Ammon's horn (tissue), 1 donor: ENCODE results near the gene DAB1.
"Not testable (repeated sequence)": the region's sequence is repeated elsewhere in the genome, so short reads cannot be mapped to it uniquely, and the experiment has no call there.

Experiments used
- DNase-seq: peaks from one replicate; pipeline ENCODE4 v3.0.0-alpha.2; 2016; ENCODE audit warnings: low spot score

The DAB1 gene

GRCh38 chr1:57272150-57272549, 151.7 kb downstream of the DAB1 start:
- DNase-seq: peak; percentile 43

DNA sequence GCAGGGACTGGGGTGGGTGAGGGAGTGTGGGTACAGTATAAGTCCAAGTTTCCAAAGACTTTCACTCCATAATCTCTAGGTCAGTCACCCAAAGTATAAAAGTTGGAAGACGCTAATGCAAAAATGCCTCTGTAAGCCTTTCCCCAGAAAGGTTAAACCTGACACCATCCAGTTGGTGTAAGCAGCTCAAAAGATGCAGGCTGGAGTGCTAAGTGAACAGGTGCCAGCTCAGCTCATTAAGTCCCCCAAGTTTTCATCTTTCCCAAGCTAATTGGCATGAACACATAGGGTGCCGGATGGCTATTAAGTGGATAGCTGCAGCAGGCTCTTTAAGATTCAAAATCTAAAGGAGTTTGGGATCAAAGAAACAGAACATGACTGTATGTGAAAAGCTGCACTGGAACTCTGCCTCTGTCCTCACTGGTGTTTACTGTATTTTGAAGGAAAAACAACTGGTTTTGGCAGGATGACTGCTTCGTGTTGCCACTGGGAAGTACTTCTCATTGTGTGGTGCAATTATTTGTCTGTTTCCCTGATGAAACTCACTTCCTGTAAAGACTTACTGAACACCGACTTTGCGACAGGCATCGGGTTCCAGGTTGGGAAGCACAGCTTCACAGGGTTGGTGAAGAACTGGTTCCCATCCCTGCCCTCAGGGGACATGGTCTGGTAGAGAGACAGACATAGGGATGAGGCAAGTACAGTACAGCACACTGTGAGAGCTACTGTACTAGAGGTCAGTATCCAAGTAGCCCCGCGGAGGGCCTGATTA, 152.7 kb downstream of the DAB1 start:
- DNase-seq: no peak

DNA sequence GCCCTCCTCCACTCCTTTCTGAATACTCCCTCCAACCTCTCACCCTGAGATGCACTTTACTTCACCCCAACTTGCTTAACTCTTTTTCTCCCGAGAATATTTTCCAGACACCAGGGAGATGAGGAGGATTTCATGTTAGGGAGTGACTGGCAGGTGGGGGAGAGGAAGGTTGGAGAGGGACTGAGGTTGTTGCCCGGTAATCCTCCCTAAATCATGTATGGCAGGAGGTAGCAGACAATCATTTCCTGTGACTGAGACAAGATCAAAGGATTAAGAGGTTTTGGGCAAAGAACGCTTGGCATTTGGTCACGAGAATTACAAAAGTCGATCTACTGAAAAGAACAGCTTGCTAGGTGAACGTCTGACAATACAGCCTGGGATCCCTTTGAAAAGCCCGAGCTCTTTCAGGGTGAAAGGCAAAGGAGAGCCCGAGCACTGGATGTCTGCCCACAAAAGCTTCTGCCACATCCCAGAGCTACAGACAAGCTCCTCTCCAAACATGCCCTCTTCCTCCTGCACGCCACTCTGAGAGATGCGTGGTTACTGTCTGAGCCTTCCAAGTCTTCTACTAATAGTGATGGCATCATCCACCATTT, 154.1 kb downstream of the DAB1 start:
- no peak for DNase-seq

DNA sequence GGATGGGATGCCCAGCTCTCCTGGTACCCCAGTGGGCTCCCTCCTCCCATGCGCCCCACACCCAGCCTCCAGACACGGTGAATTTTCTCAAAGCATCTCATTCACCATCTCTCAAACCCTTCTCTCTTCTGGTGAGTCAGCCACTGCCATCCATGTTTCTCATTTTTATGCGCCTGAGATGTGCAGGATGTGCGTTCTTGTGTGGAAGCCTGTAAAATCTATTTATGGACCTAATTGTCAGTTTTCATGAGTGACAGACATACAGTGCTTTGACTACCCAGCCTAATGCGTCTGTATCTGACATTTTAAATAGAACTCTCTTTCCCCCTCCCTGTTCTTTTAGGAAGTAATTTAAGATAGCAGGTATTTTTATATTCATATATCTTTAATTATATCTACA, 158.8 kb downstream of the DAB1 start:
- no peak for DNase-seq

GRCh38 chr1:57262472-57262871, 161.4 kb downstream of the DAB1 start:
- no peak for DNase-seq

- DNase-seq: peak; percentile 59
Observed at GRCh38 chr1:57258557-57259325, 165.1 kb downstream of the DAB1 start.

DNA sequence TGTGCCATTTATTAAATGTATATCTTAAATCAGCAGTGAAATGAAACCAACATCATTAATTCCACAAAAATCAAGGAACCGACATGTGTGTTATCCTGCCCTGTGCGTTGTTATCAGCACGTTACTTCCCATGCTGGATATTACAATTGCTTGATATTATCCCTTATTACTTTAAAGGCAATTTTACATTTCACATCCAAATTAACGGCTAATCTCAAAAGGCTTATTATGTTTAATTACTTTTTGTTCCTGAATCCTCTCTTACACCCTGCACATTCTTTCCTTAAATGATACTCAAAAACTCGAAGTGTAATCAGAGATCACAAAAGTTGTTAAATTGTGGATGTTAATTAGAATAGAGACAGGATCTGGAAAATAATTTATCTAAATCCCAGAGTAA, 167.9 kb downstream of the DAB1 start:
- DNase-seq: no peak

DNA sequence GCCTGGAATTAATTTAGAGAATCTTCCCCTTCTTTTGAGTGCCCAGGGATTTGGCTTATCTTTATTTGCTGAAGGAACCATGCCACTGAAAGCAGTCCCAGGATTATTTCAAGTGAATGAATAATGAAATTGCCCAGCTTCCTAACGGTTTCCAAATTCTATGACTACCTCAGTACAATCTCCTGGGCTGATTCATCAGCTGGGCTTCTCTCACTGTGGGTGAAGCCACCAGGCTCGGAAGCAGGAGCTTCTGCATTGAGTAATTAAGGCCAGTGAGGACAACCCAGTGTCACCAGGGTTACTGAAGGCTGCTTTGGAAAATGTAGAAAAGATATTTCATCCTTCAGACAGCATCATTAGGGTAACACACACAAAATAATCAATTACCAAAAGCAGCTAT, 169.8 kb downstream of the DAB1 start:
- no peak for DNase-seq

DNA sequence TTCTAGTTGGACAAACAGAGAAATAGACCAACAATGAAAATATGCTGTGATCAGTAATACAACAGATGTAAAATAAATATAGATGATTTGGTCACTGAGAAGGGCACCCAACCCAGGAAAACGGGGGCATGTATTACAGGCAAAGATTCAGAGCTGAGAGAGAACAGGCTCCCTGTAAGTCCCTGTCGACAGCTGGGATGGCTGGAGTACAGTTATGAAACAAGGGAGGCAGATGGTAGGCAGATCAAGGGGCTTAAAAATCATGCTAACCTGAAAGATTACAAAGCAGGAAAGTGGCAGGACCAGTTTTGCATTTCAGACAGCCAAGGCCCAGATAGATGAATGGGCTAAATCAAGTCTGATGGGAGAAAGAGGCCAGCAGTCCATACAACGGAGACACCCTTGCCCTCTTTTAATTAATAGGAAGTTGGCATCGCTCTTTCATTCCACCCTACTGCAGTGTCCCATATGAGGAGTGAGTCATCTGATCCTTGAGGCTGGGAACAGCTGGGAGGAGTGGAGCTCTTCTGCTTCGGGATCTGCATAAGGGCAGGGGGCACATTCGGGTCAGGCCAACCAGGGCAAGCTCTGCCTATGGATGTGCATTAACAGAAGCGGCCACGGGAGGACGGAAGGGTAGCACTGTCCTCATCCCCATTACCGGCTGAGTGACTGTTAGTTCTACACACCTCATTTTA, 171.1 kb downstream of the DAB1 start:
- no peak for DNase-seq

- no peak for DNase-seq
Observed at GRCh38 chr1:57250021-57250420, 173.8 kb downstream of the DAB1 start.

GRCh38 chr1:57249511-57249910, 174.3 kb downstream of the DAB1 start:
- DNase-seq: no peak

GRCh38 chr1:57248830-57249229, 175.0 kb downstream of the DAB1 start:
- DNase-seq: no peak

DNA sequence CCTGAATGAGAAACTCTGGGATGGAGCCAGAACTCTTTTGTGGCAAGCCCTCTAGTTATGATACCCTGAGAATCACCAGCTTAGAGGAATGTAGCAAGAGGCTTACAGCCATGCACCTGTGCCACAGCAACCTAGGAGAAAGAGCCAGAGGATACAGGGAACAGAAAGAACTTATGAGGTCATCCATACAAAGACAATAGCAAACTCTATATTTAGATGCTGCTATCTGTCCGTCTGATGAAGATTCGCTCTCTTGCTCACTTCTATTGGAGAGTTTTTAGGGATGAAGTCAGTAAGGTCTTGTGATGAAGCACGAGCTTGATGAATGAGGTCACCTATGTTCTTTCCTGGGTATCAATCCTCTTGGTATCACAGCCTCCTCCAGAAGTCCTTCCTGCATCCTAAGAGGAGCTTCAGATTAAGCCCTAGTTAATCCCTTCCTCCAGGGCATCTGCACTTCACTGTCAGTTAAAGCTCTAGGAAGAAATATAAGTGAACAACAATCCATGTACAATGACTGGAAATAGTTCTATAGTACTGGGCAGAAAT, 185.6 kb downstream of the DAB1 start:
- DNase-seq: no peak

DNA sequence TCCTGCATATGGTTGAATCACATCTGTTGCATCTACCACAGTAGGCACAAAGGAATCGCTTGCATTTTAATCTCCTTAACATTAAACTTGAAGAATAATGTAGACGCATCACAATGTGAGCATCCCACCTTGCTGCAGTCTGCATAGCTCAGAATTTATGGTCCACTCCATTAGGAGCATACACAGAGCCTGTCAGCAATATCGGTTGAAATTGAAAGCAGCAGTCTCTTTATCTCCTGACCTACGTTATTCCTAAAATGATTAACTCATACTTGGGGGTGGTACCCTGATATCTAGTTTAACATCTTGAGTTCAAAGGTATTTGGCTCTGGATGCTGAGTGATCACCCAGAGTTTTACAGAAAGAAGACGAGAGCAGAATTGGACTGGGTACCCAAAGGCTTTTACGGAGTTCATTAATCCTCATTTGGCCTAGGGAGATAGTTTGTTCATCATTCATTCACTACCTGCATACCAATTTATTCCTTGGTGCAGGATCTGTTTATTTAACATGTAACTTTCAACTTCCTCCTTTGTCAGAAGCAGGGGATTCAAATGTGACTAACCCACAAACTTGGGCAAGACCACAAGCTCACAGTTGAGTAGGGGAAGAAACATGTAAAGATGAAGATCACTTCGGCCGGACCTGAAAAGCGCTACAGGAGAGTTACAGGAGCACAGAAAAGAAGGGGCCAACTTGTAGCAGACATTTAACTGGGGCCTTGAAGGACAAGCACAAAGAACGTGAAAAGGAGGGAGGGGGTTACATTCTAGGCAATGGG, 187.9 kb downstream of the DAB1 start:
- no peak for DNase-seq

GRCh38 chr1:57234459-57234858, 189.4 kb downstream of the DAB1 start:
- DNase-seq: no peak

GRCh38 chr1:57232500-57232899, 191.4 kb downstream of the DAB1 start:
- no peak for DNase-seq

DNA sequence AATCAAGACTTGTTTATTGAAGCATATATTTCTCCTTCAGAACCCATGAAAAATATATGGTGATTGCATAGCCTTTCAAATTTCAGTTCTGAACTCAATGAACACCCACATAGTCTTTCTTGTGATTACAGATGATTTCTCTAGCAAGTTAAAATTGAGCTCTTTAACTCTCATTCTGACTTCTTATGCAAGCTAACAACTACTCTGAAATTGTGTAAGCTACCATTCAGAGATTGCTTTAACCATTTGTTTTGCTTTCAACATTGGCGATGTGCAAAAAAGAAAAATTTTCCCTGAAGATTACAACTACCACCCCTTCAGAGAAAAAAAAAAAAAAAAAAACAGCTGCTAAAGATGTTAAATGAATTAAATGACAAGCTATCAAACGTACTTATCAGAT, 193.9 kb downstream of the DAB1 start:
- DNase-seq: no peak

DNA sequence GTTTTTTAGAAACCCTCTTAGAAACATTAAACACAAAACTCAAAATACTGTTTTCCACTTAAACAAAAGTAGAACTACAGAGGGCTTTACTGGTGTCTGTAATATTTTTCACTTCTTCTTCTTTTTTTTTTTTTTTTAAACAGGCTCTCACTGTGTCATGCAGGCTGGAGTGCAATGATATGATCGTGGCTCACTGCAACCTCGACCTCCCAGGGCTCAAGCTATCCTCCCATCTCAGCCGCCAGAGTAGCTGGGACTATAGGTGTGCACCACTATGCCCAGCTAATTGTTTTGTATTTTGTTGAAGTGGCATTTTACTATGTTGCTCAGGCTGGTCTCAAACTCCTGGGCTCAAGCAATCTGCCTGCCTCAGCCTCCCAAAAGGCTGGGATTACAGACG, 194.8 kb downstream of the DAB1 start:
- no peak for DNase-seq

DNA sequence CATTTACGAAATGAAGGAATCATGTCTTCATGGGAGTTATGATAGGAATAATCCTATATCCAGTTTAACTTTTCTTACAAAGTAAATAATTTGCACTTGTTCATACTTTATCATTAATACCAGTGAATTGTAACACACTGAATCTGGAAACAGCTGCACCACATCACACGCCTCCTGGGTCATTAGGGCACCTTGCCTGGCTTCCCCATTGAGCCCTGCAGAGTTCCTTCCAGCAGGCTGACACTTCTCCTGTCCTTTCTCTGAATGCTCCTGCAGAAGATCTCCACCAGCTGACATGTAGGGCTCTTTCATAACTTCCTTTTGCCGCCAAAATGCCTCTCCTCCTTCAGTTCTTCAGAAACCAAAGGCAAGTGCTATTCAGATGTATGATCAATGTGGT, 201.1 kb downstream of the DAB1 start:
- DNase-seq: no peak

DNA sequence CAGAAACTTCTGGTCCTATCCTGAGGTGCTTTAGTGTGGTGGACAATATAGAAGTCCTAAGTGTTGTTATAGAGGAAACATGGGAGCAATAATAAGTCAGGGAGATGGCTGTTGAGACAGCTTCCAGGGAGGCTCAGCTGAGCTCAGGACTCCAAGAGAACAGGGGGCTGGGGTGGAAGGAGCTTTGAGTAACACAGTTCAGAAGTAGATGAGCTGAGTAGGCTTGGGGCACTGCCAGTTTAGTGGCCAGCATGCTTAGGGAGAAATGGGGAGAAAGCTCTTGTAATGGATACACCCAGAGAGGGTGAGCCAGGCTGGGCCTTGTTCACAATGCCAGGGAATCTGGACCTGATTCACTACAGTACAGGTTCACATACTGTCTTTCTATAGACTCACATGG, 201.6 kb downstream of the DAB1 start:
- DNase-seq: no peak

DNA sequence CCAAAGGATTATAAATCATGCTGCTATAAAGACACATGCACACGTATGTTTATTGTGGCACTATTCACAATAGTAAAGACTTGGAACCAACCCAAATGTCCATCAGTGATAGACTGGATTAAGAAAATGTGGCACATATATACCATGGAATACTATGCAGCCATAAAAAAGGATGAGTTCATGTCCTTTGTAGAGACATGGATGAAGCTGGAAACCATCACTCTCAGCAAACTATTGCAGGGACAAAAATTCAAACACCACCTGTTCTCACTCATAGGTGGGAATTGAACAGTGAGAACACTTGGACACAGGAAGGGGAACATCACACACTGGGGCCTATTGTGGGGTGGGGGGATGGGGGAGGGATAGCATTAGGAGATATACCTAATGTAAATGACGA, 203.0 kb downstream of the DAB1 start:
- not testable (repeated sequence) for DNase-seq
